ENCODE results near the gene CDH13.

Gene CDH13

GRCh38 chr16:83201748-83202147 lies 575.0 kb downstream of the CDH13 start:
- no peak for DNase-seq

DNA sequence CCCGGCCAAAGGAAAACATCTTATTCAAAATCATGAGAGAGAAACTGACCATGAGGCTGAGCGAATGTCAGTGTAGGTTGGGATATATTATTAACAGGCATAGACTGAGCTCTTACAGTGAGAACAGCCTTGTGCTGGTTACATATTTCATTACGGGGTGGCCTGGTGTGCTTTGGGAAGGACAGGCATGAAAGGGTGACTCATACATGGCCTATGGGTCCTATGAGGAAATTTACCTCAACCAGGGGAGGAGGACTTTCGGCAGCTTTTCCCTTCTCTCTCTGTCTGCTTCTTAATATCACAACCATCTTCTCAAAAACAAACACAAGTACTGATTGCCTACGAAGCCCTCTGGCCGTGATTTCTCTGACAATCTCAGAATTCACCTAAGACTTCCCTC lies 579.1 kb downstream of the CDH13 start:
- no peak for DNase-seq

DNA sequence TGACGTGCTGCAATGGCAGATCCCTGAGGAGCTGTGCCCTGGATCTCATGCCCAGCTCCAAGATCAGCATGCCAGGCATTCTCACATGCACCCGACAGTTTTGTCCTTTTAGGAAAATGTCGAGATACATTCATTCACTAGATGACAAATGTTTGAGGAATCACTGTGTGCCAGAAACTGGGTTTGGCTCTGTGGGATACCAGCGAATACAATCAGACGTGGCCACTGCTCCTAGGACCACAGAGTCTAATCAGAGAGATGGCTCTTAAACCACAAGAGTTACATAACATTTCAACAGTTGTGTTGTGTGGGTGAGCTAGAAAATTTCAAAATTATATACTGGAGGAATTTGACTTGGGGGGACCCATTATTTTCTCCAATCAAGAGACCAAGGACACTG lies 579.7 kb downstream of the CDH13 start:
- DNase-seq = no peak

- no peak for DNase-seq
Measured at GRCh38 chr16:83211711-83212110, 584.9 kb downstream of the CDH13 start.

DNA sequence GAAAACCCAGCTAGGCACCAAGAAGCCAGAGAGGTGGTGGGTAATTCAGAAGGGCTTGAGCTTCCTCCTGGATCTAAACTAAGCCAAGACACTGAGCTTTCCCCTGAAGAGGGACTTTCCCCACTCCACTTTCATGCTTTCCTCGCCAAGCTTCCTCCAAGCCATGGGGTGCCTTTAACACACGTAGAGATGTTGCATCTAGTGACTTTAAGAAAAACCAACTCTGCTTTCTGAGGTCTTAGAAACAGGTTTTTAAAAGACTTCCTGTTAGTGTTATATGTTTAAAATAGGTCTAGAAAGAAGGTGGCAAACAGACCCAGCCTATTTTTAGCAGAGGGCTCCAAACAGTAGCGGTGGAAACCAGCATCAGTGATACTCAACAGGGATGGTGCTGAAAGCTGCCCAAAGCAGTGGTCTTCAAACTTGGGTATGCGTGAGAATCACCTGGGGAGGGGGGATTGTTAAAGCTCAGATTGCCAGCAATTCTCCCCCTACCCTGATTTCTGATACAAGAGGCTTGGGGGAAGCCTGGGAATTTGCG lies 585.6 kb downstream of the CDH13 start:
- no peak for DNase-seq

DNA sequence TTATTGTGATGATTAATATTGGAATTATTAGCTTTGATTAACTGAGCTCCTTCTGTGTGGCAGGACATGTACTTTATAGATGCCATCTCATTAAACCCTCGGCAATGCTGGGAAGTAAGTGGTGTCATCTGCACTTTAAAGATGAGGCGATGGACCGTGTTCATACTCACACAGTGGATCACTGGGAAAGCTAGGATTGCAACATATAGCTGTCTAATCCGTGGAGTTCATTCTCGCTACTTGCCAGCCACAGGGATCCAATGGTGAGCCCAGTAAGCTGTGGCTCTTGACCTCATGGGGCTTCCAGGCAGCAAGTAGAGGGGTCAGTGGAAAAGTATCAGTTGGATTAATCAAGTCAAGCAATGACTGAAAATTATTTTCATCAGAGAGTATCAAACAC lies 587.9 kb downstream of the CDH13 start:
- no peak for DNase-seq

GRCh38 chr16:83215406-83216001 lies 588.7 kb downstream of the CDH13 start:
- no peak for DNase-seq

- DNase-seq = no peak
Measured at GRCh38 chr16:83219285-83219684, 592.5 kb downstream of the CDH13 start.

DNA sequence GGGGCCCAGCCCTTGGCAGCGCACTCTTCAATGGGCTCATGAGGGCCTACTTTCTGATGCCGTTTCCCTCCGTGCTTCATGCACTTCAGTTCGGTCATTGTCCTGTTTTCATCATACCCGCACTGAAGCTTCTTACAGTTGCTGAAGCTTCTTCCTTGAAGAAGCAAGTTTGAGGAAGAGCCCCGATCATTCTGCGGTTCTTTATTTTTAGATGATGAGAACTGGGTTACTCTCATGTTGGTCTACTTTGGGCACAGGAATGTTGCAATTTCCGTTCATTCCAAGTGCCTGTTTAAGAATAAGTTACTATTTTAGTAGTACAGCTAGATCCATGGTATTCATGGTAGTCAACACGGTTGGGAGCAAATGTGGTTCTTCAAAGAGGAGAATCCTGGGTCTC lies 593.3 kb downstream of the CDH13 start:
- DNase-seq = no peak

- no peak for DNase-seq
Measured at GRCh38 chr16:83224642-83225041, 597.9 kb downstream of the CDH13 start.

DNA sequence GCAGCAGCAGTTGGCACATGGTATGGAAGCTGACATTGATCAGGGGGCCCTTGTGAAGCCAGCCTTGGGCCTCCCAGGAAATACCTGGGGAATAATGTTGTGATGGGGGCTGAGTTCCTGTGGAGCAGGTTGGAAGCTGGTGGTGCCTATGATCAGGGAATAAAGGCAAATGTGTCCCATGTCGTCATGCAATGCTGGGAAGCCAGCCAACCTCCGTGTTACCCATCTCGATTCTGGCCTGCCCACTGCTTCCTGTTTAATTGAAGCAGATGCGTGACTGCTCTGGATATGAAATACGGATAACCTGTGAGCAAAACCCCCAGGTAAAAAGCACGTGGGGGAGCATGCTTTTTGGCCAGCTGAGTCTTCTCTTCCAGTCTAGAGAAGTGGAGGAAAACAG lies 600.6 kb downstream of the CDH13 start:
- no peak for DNase-seq

DNA sequence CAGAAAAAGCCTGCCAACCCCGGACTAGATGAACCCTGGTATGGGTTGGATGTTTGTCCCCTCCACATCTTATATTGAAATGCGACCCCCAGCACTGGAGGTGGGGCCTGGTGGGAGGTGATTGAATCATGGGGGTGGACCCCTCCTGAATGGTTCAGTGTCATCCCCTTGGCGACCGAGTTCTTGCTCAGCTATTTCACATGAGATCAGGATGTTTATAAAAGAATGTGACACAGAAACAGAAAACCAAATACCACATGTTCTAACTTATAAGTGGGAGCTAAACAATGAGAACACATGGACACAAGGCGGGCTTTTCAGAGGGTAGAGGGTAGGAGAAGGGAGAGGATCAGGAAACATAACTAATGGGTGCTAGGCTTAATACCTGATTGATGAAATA lies 605.0 kb downstream of the CDH13 start:
- DNase-seq = no peak

- no peak for DNase-seq
Measured at GRCh38 chr16:83233153-83233552, 606.4 kb downstream of the CDH13 start.

- no peak for DNase-seq
Measured at GRCh38 chr16:83238949-83239691, 612.4 kb downstream of the CDH13 start.

GRCh38 chr16:83244057-83244456 lies 617.3 kb downstream of the CDH13 start:
- DNase-seq = no peak

DNA sequence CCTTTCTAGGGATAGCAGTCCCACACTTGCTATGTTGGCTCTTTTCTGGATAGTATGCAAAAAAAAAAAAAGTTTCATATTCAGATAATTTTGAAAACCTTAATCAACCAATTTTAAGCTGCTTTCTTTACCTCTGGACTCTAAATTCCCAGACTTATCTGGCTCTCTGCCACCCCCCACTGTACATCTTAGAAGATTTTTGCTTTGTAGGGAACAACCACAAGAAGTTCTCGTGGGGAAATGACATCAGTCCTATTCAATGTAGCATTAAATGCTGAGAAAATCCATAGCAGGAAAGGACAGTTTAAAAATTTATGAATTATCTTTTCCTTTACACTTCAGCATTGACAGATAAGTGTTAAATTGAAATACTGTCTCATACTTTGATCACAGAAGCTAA lies 618.3 kb downstream of the CDH13 start:
- DNase-seq = no peak

DNA sequence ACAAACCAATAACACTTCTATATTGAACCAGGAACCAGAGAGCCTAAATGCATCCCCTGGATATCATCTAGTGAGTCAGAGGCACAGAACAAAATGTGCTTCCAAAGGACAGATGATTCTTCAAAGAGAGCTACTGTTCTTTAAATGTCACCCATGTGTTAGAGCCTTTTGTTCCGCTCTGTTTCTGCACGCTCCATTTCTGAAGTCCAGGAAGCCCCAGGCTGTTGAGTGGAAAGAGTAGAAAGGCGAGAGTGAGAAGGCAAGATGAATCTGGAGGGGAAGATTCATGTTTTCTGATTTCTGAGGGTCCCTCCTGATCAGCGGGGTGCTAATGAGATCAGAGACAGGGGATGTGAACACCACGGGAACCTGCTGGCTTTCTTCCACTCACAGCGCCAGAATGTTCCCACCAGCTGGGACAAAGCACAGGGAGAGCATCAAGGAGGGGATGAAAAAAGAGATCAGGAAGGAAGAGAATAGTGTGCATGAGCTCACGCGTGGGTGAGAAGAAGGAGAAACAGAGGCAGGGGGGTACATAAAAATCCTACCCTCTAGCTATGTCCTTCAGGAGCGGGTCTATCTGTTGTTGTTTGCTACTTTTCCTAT lies 621.1 kb downstream of the CDH13 start:
- DNase-seq = no peak

- DNase-seq = no peak
Measured at GRCh38 chr16:83248735-83249463, 622.1 kb downstream of the CDH13 start.

DNA sequence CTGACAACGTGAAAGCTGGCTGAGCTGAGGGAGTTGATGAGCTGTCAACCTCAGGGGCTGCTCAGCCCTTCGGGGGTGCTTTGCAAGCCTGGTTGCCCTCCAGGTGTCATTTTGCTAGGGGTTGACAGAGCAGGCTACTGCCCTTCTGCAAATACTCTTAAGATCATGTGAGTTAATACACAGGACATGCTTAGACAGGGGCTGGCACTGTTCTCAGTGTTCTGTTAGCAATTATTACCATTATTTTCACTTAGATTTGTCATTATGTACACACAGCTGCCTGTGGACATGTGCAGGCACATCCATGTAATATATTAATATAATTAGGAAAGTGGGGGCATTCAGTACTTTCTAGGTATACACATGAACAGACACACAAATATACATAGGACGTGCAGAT lies 626.8 kb downstream of the CDH13 start:
- no peak for DNase-seq

DNA sequence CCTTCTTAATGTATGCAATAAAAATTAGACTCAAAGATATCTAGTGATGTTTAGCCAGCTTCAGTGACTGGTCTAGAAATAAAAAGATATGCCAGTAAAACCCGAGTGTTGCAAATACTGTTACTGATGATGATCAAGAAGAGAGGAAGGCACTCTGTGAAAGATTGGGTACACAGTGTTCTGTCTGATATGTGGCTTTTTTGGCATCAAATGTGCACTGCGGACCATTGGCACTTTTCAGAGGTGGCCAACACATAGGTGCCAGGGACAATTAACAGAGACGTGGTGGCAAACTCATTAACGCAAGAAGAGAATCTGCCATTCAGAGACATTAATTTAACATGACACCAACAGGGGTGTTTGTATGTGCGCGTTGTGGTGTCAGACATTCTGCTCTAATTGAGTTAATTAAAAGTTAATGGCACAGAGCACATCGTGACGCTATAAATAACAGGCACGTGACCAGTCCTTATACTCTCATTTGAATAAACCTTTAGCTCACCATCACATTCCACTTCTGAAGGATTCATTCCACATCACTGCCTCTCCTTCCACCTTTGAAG lies 631.7 kb downstream of the CDH13 start:
- DNase-seq = no peak

DNA sequence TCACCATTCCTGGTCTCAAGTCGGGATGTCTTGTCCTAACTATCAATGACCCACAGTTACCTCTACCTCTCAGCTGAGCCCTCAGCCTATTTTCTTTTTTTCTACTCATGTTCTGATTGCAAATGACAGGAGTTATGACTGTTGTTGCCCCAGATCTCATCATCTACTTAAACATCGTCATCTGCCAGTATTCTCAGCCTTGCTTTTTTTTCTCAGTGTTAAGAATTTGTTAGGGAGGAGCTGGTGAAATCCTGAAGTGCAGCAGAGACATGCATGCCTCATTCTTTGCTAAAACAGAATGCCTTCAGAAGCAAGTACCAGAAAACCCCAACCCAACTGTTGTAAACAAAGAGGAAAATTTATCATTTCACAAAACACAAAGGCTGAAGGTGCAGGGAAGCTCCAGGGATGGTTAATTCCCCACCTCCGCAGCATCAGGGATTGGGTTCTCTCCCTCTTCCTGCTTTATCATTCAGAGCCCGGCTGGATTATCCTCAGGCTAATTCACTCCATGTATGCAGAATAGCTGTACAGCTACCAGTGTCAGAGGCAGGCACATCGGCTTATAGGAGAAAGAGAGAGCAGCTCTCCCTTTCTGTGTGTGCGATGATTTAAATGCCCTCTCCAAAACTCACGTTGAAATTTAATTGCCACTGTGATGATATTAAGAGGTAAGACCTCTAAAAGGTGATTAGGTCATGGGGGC lies 640.2 kb downstream of the CDH13 start:
- no peak for DNase-seq

DNA sequence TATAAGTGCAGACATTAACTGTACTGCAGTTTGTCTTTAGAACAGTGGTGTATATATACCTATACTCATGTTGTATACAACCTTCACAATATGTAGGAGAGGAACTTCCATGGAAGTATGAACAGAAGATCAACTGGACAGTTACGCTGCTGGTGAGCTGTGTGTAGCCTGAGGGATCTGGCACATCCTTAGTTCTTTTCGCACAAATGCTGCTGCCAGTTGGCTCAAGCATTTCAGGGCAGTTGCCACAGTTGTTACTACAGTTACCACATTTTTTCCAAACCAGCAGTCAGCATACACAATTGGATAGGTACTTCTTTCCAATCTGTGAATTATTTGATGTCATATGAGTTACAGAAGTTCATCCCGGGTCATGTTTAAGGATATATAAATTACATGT lies 641.4 kb downstream of the CDH13 start:
- DNase-seq = no peak

DNA sequence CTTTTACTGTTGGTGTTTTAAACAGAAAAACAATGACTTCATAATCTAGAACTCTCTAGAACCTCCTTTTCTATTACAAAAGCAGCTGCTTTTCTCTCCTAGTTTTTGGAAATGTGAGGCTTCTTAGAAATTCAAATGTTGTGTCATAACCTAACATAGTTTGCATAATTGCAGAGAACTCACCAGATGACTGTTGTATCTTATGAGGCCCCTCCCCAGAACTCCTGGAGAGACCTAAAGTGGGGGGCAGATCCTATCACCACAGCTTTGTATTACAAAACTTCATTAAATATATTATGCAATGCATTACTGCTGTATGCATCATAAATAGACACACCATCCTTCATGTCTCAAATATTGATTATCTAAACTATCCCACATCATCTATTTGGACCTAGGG lies 642.3 kb downstream of the CDH13 start:
- no peak for DNase-seq

All from DMS 273 treated with DMSO at 0.1 percent for 48 hours (cell line).